MM.1S (cell line): ENCODE results near the gene WNT8A.

Source experiments
- EZH2 ChIP-seq: fragments of 300-600 bp; sonication (generic); optimal IDR thresholded peaks from 2 replicates; pipeline ENCODE3; 2017; ENCODE audit warnings: low read depth, mild to moderate bottlenecking, antibody characterized with exemption, low read length, mixed read lengths
- EZH2phosphoT487 ChIP-seq: fragments of 300-600 bp; sonication (generic); IDR thresholded peaks from 2 replicates; pipeline ENCODE4 v1.6.1; 2018; ENCODE audit warnings: antibody characterized with exemption, low read length
- TF ChIP-seq, protein P1 (sequence below): fragments of 300-600 bp; sonication (generic); IDR thresholded peaks from 2 replicates; pipeline ENCODE4 v1.5.1; 2016; ENCODE audit warnings: antibody characterized with exemption, low read length, mixed read lengths

DNA sequence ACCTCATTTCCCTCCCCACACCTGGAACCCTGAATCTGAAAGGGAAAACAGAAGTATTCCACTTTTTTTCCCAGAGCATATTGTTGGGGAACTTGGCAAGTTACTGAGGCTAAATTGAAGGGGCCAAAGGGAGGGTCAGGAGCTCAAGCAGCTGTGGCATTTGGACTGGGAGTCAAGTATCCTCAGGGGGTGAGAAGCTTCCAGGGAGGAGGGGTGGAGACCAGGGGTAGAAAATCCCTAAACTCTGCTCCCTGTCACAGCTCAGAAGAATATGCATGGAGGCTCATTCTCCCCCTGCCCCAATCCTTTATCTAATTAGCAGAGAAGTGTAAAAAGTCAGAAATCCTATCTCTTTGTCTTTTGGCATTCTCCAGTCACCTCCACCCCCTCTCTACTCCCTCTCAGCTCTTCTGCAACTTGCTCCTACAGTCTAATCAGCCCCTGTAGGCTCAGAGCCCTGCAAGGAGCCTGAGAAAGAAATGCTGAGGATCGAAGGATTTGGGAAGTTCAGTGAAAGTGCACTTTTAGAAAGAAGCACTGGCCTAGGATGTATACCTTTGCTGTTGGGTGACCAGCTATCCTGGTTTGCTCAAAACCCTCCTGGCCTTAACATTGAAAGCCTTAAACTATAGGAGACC lies 5.7 kb upstream of the WNT8A start:
- TF ChIP-seq, protein P1, sequence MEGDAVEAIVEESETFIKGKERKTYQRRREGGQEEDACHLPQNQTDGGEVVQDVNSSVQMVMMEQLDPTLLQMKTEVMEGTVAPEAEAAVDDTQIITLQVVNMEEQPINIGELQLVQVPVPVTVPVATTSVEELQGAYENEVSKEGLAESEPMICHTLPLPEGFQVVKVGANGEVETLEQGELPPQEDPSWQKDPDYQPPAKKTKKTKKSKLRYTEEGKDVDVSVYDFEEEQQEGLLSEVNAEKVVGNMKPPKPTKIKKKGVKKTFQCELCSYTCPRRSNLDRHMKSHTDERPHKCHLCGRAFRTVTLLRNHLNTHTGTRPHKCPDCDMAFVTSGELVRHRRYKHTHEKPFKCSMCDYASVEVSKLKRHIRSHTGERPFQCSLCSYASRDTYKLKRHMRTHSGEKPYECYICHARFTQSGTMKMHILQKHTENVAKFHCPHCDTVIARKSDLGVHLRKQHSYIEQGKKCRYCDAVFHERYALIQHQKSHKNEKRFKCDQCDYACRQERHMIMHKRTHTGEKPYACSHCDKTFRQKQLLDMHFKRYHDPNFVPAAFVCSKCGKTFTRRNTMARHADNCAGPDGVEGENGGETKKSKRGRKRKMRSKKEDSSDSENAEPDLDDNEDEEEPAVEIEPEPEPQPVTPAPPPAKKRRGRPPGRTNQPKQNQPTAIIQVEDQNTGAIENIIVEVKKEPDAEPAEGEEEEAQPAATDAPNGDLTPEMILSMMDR = no peak
- TF ChIP-seq EZH2 = no peak
- no peak for TF ChIP-seq EZH2phosphoT487
